Fibroblast of skin of left quadriceps (primary cell): ENCODE data around the gene PRKCA.
"Not testable (repeated sequence)": the region's sequence is repeated elsewhere in the genome, so short reads cannot be mapped to it uniquely, and the experiment has no call there.

ENCODE experiments used
- DNase-seq, 2 experiments: peaks; one replicate each; pipeline ENCODE4 v3.0.0-alpha.2; 2013; ENCODE audit warnings: low read depth in 2 of 2

The PRKCA gene

DNA sequence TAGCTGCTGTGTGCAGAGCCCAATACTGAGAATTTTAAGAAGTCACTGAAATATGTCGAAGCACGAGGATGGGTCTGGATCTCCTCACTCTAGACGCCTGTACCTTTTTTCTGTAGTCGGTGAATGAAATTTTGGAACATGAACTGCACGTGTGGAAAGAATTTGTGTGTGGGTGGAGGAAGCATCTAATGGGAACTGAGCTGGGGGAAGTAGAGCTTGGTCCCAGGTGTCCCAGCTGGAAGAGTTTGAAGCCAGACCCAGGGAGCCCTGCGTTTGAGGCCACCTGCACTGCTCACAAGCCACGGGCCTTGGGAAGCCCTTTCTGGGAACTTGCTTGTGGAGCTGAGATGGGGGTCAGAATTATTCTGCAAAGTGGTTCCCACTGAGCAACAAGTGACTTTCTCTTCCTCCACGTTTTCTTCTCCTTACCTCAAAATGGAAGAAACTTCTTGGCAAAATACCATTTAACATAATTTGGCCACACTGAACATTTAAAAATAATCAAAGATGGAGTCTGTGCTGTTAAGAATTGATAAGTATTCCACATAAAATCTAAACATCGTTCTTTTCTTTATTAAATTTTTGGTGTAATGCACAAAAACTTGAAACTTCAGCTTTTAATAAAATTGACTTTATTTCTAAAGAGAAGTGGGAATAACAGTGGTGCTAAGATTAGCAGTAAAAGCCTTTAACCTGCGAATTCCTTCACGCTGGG, 163.8 kb downstream of the PRKCA start:
- DNase-seq, result no peak

DNA sequence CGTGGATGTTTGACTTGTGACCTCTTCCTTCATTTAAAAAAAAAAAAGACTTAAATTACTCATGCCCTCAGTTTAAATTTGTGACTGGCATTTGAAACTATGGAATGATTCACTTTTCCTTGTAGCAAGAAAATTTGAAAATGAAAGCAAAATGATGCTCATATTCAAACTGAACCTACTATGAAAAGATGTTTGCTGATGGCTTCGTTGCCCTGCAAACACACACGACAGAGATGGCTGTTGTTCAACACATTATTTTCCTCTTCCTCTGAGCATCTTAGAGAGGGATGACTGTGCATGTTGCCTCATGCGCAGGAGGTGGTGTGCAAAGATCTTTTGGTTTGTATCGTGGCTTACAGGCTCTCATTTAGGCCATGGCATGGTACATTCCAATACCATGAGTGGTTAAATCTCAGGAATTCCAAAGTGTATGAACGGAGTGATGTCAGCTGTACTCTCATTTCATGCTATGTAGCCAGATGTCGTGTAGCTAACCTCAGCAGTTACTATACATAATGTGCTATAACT, 164.5 kb downstream of the PRKCA start:
- DNase-seq, result peak; percentile 98

DNA sequence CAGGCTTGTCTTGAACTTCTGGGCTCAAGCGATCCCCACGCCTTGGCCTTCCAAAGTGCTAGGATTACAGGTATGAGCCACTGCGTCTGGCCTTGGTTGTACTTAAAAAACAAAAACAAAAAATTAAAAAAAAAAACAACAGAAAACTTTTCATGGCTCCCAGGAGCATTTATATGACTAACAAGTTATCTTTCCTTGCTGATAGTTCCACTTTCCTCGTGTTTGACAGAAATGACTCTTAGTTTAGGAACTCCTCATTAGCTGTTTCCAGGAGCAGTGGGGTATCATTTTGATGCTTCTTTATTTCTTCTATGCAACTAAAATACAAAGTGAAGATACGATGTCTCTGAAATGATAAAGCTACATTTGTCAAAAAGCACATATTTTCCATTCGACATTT, 165.4 kb downstream of the PRKCA start:
- no peak for DNase-seq

DNA sequence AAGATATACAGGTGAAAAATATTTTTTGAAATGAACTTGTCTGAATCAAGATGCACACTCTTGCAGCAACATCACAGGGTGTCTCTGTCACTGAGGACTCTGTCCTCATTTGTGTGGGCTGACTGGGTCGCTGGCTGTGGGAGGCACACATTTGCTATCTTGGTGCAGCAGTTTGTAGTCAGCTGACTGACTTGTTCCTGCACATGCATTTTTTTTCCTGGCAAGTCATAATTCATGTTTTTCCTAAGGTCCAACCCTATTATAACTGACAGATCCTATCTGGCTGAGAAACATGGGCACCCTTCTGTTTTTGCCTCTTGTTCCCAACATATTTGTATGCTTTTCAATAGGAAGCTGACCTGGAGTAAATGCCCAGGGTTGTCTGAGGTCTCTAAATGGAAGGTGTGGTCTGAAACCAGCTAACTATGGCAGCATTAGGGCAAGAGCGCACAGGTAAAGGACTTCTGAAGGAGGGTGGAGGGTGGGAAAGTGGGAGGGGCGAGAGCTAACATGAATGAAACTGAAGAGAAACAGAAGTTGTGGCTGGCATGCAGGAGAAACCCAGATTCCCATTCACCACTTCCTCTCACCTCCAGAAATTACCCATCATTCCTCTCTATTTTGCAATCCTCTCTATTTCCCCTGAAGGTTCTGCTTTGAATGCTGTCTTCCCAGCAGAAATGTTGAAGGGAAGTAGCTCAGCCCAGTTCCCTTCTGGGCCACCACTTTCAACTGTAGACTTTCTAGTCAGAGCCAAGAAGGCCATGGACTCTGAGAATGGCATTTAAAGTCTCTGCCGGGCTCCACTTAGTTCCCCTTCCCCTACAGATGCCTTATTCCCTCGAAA, 166.1 kb downstream of the PRKCA start:
- DNase-seq, result no peak

DNA sequence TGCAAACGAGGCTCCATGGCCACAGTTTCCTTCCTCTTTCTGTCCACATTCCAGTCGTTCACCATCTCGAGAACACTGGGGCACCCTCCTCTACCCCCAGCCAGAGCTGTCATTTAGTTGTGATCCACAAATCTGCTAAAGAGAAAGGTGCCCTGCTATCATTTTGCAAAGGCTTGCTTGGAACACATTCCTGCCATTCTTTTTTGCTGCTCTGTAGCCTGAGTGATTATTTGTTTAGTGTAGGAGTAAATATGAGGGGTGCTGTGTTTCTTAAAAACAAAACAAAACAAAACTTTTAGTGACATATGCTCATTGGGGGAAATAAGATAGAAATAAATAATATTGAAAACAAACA, 166.7 kb downstream of the PRKCA start:
- DNase-seq, result no peak

DNA sequence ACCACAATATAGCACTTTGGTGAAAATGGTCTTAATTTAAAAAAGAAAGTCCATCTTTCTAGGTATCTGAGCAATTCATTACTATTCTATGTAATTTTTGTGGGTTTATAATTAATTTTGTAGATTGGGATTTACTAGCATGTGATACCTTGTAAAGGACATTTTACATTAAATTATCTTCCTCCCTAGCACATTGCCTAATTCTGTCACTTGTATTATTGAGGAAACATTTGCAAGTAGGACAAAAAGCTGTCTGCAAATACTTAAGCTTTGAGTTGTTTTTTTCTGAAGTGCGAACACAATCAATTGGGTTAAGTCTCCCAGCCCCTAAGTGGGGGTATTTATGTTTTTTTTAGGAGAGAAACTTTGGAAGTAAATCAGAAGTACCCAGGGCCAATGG, 167.0 kb downstream of the PRKCA start:
- no peak for DNase-seq

DNA sequence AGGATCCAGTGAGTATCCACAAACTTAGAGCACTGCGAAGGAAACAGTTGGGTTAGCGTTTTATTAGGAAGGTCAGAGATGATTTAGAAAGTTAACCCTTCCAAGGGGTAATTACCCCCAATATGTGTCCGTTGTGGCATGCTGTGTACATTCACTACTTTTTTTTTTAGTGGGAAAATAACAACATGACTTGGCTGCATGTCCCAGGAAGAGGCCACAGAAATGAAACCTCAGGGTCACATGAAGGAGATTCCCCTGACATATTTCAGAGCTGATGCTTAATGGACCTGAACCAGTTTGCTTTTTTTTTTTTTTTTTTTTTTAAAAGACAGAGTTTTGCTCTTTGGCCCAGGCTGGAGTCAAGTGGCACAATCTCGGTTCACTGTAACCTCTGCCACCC, 167.5 kb downstream of the PRKCA start:
- DNase-seq, result no peak

DNA sequence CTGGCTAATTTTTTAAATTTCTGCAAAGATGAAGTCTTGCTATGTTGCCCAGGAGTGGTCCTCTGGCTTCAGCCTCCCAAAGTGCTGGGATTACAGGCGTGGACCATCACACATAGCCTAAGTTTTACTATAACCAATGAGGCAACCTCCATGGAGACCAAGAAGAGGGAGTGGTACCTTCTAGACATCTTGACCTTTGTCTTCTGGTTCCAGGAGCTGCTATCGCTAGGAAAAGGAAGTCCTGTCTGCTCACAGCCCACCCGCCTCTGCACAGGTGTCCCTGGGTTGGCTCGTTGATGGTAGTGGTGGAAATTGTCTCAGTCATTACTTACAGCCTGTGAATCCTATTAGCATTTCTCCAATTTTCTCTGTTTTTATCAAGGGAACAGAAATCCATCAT, 169.7 kb downstream of the PRKCA start:
- DNase-seq, result no peak

DNA sequence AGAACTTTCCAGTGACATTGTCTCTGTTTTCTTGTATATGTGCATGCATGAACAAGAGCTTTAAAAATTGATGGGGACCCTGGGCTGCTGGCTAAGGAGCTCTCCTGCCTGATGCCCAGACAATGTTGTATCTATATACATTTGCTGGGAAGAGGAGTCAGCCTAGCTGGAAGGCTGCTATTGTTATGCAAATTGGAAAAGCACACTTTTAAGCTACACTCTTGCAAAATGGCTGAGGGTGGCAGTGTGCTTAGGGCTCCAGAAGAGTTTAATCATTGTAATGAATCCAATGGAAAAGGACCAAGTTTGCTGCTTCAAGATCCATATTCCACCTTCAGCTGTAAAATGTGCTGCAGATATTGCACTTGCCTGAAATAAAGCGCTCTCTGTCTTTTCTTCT, 171.8 kb downstream of the PRKCA start:
- DNase-seq, result no peak

DNA sequence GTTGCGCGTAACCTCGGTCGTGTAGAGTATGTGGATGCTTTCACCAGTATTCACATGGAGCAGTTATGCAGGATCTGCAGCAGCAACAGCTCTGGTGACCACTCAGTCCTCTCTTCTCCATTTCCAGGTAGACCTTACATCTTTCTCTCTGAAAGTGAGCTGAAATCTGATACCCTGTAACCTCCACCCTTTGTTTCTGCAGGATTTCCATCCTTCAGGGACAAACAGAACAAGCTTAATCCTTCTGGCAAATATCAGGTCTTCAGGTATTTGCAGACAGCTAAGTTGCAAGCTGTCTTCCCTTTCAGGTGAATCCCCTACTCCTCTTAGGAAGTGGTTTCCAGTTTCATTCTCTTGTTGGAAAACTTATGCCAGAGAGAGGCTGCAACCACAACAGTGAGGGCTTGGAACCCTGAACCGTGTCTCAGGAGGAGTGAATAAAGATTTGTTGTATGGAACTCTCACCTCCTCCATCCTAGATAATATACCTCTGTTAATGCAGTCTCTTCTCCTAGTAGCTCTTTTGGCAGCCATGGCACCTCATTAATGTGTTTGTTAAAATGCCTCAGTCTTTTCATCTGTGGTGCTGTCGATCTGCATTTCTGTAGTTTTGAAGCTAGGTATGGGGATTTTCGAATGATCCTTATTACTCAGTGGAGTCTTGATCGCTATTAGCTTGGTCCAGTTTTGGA, 172.5 kb downstream of the PRKCA start:
- no peak for DNase-seq

DNA sequence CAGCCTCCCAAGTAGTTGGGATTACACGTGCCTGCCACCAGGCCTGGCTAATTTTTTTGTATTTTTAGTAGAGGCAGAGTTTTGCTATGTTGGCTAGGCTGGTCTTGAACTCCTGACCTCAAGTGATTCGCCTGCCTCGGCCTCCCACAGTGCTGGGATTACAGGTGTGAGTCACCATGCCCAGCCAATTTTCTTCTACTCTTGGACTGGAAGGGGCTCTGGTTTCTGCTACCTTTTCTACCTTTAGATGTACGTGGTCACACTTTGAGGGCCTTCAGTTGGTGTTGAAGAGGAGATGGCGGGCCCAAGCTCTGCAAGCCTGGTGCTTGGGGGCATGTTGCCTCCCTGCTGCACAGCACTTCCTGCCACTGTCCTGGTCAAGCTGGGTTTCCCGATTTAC, 173.6 kb downstream of the PRKCA start:
- DNase-seq, result no peak

DNA sequence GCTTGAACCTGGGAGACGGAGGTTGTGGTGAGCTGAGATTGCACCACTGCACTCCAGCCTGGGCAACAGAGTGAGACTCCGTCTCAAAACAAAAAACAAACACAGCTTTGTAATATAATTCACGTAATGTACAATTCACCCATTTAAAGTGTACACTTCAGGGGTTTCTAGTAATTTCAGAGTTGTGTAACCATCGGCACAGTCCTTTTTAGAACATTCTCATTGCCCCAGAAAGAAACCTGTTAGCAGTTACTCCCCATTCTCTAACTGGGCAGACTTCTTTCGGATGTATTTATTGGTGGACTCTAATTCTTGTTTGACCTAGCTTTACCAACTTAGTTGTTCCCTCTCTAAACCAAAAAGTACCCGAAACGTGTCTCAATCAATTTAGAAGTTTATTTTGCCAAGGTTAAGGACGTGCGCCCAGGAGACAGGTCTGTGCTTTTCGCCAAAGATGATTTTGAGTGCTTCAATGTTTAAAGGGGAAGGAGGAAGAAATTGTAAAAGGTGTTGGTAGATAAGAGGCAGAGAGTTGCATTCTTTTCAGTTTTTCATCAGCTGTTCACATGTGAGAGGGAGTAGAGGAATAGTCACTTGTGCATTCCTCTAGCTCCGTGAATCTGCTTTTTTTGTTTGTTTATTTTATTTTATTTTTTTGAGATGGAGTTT, 175.3 kb downstream of the PRKCA start:
- no peak for DNase-seq

DNA sequence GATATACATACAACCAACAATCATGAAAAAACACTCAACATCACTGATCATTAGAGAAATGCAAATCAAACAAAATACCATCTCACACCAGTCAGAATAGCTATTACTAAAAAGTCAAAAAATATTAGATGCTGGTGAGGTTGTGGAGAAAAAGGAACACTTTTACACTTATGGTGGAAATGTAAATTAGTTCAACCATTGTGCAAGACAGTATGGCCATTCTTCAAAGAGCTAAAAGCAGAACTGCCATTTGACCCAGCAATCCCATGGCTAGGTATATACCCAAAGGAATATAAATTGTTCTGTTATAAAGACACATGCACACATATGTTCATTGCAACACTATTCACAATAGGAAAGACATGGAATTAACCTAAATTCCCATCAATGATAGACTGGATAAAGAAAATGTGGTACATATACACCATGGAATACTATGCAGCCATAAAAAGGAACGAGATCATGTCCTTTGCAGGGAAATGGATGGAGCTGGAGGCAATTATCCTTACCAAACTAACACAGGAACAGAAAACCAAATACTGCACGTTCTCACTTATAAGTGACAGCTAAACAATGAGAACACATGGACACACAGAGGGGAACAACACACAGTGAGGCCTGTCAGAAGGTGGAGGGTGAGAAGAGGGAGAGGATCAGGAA, 176.9 kb downstream of the PRKCA start:
- not testable (repeated sequence) for DNase-seq

DNA sequence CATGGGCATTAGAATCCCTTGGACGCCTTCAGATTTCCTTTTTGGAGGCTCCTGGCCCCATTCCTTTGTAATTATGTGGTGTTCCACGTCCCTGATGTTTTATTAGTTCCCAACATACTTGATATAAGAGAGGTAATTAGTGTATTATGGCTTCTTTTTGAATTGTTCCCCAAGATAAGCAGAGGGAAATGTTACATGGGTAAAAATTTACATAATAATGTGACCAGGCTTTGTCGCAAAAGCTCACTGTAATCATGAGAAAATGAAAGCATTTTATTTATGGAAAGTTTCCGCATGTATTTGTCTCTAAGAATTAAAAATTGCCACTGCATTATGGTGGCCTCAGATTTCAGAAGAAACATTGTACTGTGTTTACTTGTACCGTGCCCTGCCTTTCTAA, 177.8 kb downstream of the PRKCA start:
- no peak for DNase-seq

DNA sequence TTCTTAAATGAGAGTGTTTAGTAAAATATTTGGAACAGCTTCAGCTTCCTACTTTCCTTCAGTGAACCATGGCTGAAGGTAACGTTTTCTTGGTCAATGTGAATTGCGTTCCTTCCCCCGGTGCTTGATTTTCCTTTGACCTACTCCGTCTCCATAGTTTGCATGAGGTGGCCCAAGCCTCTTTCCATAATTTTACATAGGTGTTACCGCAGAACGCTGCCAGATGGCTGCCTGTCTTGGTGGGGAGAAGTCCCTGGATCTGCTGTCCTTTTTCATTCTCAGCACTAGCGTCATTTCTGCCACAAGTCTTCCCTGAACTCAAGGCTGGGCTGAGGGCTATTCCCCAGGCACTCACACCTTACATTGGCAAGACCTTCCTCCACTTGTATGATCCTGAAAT, 178.4 kb downstream of the PRKCA start:
- DNase-seq, result no peak

DNA sequence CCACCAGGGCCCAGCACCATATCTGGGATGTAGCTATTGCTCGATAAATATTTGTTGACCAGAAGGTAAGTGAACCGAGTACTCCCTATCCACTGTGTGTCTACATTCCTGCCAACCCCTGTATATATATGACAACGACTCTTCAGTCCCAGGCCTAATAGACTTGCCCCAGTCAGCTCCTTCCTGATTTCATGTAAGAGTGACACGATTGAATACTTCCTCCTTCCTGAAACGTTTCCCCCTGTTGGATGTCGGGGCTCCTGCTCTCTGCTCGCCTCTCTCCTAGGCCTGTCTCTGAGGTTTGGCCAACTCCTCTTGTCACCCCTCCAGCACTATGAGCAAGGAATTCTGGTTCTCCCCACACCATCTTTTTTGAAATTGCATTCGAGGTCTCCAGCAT, 178.9 kb downstream of the PRKCA start:
- DNase-seq, result no peak

DNA sequence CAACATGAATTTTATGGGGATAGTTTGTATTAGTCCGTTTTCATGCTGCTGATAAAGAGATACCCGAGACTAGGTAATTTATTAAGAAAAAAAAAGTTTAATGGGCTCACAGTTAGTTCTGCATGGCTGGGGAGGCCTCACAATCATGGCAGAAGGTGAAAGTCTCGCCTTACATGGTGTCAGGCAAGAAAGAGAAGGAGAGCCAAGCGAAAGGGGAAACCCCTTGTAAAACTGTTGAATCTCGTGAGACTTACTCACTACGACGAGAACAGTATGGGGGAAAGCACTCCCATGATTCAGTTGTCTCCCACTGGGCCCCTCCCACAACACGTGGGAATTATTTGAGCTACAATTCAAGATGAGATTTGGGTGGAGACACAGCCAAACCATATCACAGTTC, 181.5 kb downstream of the PRKCA start:
- DNase-seq, result no peak

DNA sequence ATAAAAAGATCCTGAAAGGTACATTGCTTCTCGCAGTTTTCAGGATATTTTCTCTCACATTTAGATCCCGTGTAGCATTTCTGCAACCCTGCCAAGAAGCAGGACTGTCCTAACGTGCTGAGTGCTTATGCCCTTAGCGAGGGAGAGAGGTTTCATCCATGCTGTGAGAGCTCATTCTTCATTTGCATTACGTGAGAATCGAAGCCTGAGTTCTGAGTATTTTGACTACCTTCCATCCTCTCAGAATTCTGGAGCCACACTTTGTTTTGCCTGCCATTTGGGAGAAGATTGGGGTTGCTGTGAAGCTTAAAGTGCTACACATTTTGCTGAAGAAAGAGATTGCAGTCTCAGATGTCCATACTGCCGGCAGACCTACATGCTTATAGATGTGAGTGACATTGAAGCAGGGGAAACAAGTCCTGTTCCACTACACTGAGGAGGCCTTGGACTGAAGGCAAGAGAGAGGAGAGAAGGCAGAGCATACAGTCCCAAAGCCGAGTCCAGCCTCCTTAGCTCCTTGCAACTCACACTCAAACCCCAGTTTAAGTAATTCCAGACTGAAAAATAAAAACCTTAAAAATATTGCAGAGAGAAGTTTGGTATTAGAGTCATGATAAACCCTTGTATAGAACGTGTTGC, 183.0 kb downstream of the PRKCA start:
- DNase-seq, result no peak

DNA sequence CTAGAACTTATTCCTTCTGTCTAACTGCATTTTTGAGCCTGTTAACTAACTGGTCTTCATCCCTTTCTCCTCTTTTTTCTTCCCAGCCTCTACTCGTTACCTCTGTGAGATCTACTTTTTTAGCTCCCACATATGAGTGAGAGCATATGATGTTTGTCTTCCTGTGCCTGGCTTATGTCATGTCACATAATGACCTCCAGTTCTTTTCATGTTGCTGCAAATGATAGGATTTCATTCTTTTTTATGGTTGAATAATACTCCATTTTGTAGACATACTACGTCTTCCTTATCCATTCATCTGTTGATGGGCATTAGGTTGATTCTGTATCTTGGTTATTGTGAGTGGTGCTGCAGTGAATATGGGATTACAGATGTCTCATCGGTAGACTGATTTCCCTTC, 184.7 kb downstream of the PRKCA start:
- DNase-seq, result no peak

DNA sequence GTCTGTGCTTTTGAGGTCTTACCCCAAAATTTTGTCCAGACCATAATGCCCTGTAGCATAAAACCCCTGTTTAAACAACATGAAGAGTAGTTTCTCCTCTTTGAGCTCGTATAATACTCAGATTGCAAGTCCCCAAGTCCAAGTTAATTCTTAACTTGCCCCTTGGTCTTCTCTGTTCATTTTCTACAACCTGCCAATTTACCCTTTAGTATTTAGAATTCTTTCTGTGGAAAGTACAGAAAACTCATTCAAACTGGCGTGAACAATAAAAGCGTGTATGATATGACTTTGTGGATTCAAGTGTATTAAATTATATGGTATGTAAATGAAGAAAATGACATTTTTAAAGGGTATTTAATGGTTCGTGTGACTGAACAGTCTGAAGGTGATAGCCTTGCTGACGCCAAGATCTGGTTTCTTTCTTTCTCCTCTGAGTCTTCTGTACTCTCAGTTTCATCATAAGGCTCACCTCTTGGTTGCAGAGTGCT, 185.6 kb downstream of the PRKCA start:
- no peak for DNase-seq

DNA sequence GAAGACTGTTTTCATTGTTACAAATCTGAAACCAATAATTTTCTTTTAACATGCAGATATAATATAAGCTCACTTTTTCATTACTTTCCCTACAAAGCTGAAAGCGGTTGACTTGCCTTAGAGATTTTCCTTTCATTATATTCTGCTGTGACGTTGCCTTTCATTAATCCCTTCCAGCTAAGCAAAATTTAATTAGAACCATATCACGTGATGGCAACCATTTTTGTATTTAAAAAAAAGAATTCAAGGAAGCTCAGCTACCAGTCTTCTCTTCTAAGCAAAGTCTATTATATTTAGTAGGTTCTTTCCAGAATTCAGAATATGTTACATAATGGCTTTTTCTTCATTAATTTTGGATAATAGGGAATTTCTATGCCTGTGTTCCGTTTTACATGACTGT, 186.5 kb downstream of the PRKCA start:
- DNase-seq, result no peak
